Glutamatergic neuron (in vitro differentiated cells): ENCODE measurements around the gene CLCN5. TPM values are rescaled to one million over a fixed set of nuclear protein-coding genes. Genes with fewer than 3 reads are reported as not detected.

Source experiments
- DNase-seq: peaks from one replicate; pipeline ENCODE4 v3.0.0; 2022
- H3K27ac Mint-ChIP-seq: one replicate; pipeline ENCODE4 v1.8.0; 2020; ENCODE audit warnings: mild to moderate bottlenecking, mixed read lengths, inconsistent platforms; ENCODE audit not compliant: unreplicated experiment
- H3K27me3 Mint-ChIP-seq: one replicate; pipeline ENCODE4 v1.8.0; 2020; ENCODE audit warnings: mild to moderate bottlenecking, moderate library complexity, mixed read lengths, inconsistent platforms; ENCODE audit not compliant: unreplicated experiment
- H3K36me3 Mint-ChIP-seq: one replicate; pipeline ENCODE4 v1.8.0; 2020; ENCODE audit warnings: mild to moderate bottlenecking, mixed read lengths, inconsistent platforms; ENCODE audit not compliant: unreplicated experiment
- H3K4me1 Mint-ChIP-seq: one replicate; pipeline ENCODE4 v1.8.0; 2020; ENCODE audit warnings: mild to moderate bottlenecking, low read depth, mixed read lengths, inconsistent platforms; ENCODE audit not compliant: unreplicated experiment
- H3K4me3 Mint-ChIP-seq: one replicate; pipeline ENCODE4 v1.8.0; 2020; ENCODE audit warnings: mild to moderate bottlenecking, mixed read lengths, inconsistent platforms; ENCODE audit not compliant: unreplicated experiment
- H3K9me3 Mint-ChIP-seq: one replicate; pipeline ENCODE4 v1.8.0; 2020; ENCODE audit warnings: mild to moderate bottlenecking, moderate library complexity, mixed read lengths, inconsistent platforms; ENCODE audit not compliant: unreplicated experiment
- CTCF ChIP-seq: fragments of 200-600 bp; sonication (generic); IDR thresholded peaks from one replicate; pipeline ENCODE4 v1.5.0; 2021; ENCODE audit not compliant: partially characterized antibody, unreplicated experiment
- total RNA-seq: library from RNA; stranded (reverse); fragmentation: NEBNext Ultra II Directional; extraction: Animal tissue kit (Norgen Biotek cat#: 25700); gene quantifications from one replicate; pipeline ENCODE4 v1.2.1, GENCODE V29; 2021; ENCODE audit not compliant: unreplicated experiment

Gene CLCN5
- total RNA-seq, 1 donor from 2014 or later = 34.7 TPM

GRCh38 chrX:50072110-50072509 is 149.7 kb downstream of the CLCN5 start:
- H3K27ac Mint-ChIP-seq = no peak overlapping the region

GRCh38 chrX:50073601-50074000 is 151.2 kb downstream of the CLCN5 start:
- H3K9me3 Mint-ChIP-seq = no peaks in the 10 kb centered on the region
- TF ChIP-seq CTCF = no peak
- H3K4me3 Mint-ChIP-seq = no peak overlapping the region

More at GRCh38 chrX:50072110-50072509, 149.7 kb downstream of the CLCN5 start:
- no peaks in the 10 kb centered on the region for H3K9me3 Mint-ChIP-seq
- no peaks in the 10 kb centered on the region for H3K36me3 Mint-ChIP-seq
- no peak overlapping the region for H3K4me3 Mint-ChIP-seq
- no peaks in the 10 kb centered on the region for H3K27me3 Mint-ChIP-seq
- peaks cover 3% of the 10 kb centered on the region for H3K4me1 Mint-ChIP-seq
- no peak for TF ChIP-seq CTCF
- DNase-seq = no peak

GRCh38 chrX:50075630-50076339 is 153.4 kb downstream of the CLCN5 start:
- no peak for DNase-seq
- Mint-ChIP-seq H3K4me3 (no peak overlapping the region), H3K9me3 (no peaks in the 10 kb centered on the region), H3K4me1 (no peaks in the 10 kb centered on the region), H3K36me3 (no peaks in the 10 kb centered on the region), H3K27me3 (no peaks in the 10 kb centered on the region), H3K27ac (no peak overlapping the region)
- no peak for TF ChIP-seq CTCF

More at GRCh38 chrX:50073601-50074000, 151.2 kb downstream of the CLCN5 start:
- Mint-ChIP-seq H3K36me3 (no peaks in the 10 kb centered on the region), H3K4me1 (no peaks in the 10 kb centered on the region), H3K27ac (no peak overlapping the region), H3K27me3 (no peaks in the 10 kb centered on the region)
- no peak for DNase-seq

- Mint-ChIP-seq H3K4me1 (no peaks in the 10 kb centered on the region), H3K27ac (no peak overlapping the region), H3K36me3 (no peaks in the 10 kb centered on the region), H3K9me3 (no peaks in the 10 kb centered on the region), H3K27me3 (no peaks in the 10 kb centered on the region), H3K4me3 (no peak overlapping the region)
- DNase-seq = peak; percentile 36
- TF ChIP-seq CTCF = no peak
Measured at GRCh38 chrX:50081282-50081889, 159.0 kb downstream of the CLCN5 start.

GRCh38 chrX:50082741-50083140 is 160.3 kb downstream of the CLCN5 start:
- H3K27ac Mint-ChIP-seq = no peak overlapping the region
- H3K9me3 Mint-ChIP-seq = no peaks in the 10 kb centered on the region
- DNase-seq = no peak
- no peaks in the 10 kb centered on the region for H3K4me1 Mint-ChIP-seq
- TF ChIP-seq CTCF = no peak
- H3K4me3 Mint-ChIP-seq = no peak overlapping the region
- H3K36me3 Mint-ChIP-seq = no peaks in the 10 kb centered on the region
- H3K27me3 Mint-ChIP-seq = no peaks in the 10 kb centered on the region
